Stimulated activated CD4-positive, alpha-beta T cell treated with anti-CD3 and anti-CD28 coated beads, Interleukin-4, amount 100 ng/mL, for 24 hours (primary cell): Measurements from ENCODE around the gene SPECC1.
"Not testable (repeated sequence)": the region's sequence is repeated elsewhere in the genome, so short reads cannot be mapped to it uniquely, and the experiment has no call there.

Experiments used
- DNase-seq: peaks from one replicate; pipeline ENCODE4 v3.0.0-alpha.2; 2020

SPECC1 gene

DNA sequence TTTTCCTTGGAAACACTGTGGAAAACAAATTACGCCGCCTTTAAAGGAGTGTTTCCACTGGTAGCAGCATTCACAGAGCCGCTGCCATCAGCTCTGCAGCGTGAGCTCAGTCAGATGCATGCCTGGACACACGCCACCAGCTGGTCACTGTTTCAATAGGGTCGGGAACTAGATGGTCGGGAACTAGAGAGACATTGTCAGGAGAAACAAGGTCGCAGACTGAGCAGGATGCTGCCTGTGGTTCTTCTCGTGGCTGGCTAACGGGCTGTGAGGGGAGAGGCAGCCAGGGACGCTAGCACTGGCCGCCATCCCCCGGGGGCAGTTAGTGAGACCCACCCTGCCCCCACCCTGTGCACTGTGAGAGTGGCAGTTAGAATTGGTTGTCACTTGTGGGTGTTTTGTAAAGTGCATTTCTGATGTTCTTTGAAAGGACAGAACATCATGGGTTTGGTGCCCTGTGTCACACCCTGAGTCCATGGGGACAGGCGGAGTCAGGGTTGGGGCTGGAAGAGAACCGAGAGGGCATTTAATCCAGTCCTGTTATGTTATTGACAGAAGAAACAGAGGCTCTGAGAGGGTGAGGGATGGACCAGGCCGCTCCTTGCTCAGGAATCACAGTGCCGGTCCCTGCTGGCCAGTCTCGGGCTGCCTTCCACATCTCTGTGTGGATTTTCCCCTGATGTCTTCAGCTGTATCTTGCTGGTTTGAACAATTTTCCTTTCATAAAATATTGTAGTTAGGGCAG, 86.3 kb downstream of the SPECC1 start:
- no peak for DNase-seq

DNA sequence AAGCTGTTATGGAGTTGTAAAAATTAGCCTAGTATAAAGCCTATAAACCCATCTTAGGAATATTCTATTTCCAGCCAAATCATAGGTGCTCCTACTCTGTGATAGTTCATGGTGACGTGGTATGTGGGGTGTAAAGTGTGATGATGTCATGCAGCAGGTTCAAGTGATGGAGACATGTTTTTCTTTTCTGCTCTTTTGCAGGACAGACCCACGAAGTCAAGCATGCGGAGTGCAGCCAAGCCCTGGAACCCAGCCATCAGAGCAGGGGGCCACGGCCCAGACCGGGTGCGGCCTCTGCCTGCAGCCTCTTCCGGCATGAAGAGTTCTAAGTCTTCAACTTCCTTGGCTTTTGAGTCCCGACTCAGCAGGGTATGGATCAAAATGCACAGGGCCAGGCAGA, 87.3 kb downstream of the SPECC1 start:
- no peak for DNase-seq

DNA sequence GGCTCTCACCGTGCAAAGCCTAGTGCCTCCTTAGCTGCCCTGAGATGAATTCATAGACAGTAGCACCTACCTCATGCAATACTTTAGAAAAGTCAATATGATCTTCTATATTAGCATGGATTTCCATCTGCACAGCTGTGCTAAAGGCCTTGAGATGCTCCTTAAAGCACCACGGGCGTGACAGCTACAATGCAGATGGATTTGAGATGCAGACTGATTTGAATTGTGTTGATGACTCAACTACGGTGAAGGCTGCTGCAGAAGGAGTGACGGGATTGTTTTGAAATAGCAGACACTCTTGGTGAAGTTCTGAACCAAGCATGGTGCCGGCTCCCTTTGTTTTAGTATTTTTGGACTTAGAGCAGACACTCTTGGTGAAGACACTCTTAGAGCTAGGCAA, 88.2 kb downstream of the SPECC1 start:
- no peak for DNase-seq

DNA sequence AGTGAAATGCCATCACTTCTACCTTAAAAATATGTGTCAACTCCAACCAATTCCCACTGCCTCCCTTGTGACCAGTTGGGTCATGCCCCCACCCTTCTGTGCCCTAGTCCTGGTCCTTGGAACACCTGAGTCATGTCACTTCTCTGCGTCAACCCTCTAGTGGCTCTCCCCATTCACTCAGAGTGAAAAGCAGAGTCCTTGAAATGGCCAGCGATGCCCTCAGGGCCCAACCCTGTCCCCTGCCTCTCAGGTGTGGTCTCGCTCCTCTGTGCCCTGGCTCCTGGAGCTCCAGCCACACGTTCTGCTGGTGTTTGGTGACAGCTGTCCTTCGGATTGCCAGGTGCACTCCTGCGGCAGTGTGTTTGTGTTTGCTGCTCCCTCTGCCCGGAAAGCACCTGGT, 89.2 kb downstream of the SPECC1 start:
- no peak for DNase-seq

DNA sequence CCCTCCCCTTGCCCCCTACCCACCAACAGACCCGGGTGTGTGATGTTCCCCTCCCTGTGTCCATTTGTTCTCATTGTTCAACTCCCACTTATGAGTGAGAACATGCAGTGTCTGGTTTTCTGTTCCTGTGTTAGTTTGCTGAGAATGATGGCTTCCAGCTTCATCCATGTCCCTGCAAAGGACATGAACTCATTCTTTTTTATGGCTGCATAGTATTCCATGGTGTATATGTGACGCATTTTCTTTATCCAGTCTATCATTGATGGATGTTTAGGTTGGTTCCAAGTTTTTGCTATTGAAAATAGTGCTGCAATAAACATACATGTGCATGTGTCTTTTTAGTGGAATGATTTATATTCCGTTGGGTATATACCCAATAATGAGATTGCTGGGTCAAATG, 91.6 kb downstream of the SPECC1 start:
- DNase-seq: not testable (repeated sequence)

DNA sequence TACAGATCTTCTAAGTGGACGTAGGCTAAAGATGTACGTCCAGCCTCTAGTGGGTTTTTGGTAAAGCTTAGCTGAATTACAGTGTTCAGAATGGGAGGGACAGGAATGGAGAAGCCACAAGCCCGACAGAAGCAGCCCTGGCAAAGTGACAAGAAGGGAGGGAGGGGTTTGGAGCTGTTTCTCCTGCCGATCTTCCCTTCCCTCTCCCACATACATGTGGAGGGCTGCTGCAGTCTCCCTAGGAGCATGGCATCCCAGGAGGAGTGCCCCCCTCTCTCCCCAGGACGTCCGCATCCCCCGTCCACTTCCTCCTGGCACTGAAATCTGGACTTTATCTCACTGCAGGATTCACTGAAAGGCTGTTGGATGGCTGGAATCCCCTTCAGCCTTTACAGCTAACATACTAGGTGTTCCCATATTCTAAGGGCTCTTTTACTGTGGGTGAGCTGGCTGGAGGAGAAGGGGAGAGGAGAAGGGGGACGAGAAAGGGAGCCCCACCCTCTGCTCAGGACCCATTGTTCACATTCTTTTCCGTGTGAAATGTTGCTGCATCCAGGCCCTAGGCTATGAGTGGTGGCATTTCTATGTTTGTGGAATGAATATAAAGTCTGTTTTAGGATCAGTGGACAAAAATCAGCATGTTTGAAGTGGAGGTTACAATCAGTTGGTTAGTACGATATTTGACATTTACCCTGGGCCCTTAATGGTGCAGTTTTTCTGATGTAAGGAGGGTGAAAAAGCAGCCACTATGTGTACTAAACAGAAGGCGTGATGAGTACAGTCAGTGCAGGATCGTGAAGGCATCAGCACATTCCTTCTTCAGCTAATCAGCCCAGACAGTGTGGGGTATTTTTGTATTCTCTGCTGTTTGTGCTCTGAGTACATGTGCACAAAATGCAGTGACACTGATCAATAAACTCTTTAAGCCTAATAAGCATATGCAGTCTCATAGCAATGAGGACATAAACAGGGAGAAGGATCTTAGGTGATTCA, 94.6 kb downstream of the SPECC1 start:
- no peak for DNase-seq

DNA sequence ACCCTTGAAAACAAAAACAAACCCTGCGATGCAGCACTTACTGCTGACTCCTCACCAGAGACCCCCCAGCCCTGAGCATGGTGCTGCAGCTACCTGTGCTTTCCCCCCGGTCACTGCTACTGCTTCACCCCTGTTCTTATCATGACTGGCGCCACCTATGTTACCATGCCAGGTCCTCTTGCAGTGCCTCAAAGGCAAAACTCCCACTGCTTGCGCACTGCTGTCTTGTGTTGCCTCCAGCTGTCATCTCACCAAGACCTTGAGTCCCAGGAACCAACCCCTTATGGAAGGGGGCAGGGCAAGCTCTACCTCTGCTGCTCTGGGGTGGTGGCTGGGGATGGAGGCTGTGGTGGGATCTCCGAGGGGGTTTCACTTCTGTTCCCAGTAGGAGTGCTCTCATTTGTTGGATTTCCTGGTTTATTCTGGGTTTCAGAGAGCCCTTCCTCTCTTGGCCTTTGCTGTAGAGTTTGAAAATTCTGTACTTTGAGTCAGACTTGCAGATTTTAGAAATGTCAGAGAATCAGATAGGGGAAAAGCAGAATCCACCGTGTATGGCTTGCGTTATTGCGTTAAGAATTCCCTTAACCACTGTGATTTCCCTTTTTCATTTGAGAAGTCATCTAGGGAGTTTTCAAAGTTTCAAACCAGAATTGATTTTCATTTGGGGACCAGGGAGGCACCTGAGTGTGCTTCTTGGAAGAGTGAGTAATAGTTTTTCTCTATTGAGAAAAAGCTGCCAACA, 96.6 kb downstream of the SPECC1 start:
- no peak for DNase-seq

DNA sequence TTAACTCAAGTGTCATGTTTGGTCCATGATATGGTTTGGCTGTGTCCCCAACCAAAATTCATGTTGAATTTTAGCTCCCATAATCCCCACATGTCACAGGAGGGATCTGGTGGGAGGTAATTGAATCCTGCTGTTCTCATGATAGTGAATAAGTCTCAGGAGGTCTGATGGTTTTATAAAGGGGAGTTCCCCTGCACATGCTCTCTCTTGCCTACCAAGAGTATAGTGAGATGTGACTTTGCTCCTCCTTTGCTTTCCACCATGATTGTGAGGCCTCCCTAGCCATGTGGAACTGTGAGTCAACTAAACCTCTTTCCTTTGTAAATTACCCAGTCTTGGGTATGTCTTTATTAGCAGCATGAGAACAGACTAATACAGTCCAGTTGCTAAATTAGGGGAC, 97.3 kb downstream of the SPECC1 start:
- DNase-seq: not testable (repeated sequence)

DNA sequence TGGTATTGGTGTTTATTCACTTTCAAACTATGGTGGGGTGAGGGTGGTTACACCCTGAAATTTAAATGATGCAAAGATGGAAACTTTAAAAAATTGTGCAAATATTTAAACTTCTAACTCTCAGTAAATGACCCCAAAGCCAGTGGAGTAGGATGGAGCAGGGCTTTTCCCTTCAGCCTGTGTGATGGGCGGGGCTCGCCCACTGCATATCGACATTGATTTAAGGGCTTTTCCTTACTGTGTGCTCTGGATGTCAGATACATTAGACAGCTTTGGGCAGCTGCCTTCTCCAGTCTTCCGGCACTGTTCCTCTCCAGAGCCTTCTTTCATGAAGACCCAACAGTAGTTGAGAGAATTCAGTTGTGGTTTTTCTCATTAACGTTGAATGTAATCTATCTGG, 99.9 kb downstream of the SPECC1 start:
- DNase-seq: no peak

DNA sequence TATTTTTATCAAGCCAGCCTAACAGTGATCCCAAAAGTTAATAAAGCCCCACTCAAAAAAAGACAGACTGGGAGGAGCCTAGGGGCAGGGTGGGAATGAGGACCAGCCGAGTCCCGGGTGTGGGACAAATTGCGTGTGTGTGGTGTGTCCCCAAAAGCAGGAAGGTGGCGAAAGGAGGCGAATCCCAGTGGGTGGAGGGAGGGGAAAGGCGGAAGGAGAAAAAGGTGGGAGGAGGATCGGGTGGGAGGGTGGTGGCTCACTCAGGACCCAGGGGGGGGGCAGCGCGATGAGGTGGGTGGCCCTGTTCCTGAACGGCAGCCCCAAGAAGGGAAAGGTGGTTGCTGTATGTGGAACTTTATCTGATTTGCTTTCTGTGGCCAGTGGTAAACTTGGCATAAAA, 102.4 kb downstream of the SPECC1 start:
- no peak for DNase-seq

DNA sequence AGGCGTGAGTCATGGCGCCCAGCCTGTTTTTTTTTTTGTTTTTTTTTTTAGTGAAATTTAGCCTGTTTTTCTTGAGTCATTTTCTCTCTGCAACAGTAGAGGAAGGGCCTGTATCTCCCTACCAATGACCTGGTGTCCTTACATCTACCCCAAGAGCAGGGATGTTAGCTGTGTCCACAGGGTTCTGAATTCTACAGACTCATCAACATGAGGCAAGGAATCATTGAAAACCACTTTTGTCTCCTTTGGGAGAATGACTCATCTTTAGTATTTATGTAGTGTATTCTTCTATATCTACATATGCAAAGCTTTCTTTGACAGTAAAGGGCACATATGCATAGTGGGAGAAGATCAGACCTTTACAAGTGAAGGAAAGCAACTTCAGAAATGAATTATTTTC, 105.3 kb downstream of the SPECC1 start:
- DNase-seq: no peak

DNA sequence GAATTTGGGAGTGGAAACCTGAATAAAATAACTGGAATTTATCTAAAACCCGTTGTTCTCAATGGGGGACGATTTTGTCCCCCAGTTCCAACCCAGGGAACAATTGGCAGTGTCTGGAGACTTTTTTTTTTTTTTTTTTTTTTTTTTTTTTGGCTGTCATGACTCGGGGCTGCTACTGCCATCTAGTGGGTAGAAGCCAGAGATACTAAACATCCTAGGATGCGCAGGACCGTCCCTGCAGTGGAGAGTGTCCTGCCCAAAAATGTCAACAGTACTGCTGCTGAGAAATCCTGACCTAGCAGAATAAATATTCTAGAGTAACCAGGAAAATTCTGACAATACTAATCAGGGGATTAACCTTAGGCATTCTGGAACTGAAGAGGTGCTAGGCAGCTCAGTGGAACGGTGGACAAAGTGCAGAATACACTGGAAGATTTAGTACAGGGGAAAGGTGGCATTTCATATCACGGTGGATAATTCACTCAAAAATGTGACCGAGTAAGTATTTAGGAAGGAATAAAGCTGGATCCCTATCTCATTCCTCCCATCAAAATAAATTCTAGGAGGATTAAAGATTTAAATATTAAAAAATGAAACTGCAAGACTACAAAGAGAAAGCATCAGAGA, 107.6 kb downstream of the SPECC1 start:
- peak; percentile 65 for DNase-seq

DNA sequence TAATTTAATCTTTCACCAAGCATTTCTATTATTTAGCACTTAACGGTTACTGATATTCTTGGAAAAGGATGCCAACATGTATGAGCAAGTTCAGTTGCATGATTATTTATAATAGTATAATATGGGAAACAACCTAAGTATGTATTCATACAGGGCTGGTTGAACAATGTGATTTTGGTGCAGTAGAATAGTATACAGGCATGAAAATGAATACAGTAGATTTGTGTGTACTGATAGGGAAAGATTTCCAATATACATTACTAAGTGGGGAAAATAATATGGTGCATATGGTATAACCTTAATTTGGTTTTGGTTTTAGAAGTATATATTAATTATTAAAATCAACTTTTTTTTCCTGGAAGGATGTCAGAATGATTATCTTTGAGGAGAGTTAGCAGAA, 109.1 kb downstream of the SPECC1 start:
- no peak for DNase-seq

DNA sequence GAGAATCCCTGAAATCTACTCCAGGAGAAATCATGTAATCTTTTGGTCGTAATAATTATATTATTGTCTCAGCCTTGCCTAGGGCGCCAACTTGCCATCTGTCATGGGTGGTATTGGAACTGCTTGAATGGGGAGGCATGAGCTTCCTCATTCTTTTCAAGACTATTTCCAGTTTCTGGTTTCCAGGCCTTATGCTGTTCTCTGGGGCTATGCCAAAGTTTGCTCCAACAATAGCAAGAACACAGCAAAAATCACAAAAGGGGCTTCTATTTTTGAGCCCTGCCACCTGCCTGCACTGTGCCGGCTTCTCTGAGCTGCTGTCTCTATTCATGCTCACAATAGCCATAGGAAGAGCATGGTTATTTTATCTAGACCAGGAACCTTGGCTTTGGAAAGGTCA, 111.7 kb downstream of the SPECC1 start:
- no peak for DNase-seq

DNA sequence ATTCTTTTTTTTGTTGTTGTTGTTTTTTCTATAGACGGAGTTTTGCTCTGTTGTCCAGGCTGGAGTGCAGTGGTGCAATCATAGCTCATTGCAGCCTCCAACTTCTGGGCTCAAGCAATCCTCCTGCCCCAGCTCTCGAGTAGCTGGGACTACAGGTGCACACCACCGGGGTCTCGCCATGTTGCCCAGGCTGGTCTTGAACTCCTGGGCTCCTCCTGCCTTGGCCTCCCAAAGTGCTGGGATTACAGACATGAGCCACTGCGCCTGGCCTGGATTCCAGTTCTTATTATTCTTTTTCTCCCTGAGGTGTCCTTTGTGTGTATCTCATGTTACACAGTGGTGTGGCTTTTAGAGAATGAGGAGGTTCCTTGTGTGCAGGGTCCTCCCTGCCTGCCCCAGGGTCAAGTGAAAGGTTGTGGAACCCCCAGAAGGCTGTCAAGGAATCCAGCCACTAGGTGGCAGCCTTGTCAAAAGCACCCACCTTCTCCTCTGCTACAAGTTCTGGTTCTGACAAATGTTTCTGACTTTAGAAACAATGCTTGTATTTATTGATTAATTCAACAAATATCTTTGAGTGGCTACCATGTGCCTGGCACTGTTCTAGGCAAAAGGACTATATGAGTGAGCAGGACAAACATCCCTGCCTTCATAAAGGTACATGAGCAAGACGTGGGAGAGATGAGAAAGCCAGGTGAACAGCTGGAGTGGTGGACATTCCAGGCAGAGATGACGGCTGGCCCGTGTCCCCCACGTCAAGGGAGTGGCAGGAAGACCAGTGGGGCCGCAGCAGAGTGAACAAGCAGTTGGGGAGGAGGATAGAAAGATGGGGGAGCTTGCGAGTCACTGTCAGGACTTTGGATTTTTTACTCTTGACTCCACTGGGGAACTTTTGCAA, 112.4 kb downstream of the SPECC1 start:
- DNase-seq: peak; percentile 76

DNA sequence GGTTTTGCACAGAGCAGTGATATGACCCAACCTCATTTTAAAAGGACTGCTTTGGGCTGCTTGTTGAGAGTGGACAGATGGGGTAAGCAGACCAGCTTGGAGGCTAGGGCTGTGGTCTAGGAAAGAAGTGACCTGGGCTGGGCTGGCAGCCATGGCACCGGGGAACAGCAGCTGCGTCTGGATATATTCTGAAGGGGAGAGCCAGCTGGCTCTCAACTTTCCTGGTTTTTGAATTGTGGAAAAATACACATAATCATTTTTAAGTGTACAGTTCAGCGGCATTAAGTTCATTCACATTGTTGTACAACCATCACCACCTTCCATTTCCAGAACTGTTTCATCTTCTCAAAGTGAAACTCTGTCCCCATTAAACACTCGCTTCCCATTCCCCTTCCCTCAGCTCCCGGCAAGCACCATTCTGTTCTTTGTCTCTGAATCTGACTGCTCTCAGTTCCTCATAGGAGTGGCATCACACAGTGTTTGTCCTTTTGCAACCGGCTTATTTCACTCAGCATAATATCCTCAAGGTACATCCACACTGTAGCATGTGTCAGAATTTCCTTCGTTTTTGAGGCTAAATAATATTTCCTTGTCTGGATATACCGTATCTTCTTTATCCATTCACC, 113.2 kb downstream of the SPECC1 start:
- DNase-seq: no peak

DNA sequence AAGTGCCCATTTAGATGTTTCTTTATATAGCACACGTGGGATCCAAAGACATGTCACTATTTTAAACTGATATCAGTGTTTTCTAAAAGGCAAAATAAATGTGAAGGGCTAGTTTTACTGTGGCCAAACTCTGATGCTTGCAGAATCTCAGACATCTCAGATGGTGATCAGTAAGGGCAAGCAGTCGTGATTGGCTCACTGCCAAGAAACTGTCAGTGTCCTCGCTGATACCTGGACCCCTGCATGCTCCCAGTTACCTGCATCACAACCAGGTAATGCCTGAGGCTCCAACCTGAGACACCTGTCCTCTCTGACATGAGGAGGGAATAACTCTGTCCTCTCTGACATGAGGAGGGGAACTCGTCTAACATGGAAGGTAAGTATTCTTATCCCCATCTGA, 114.0 kb downstream of the SPECC1 start:
- DNase-seq: no peak

DNA sequence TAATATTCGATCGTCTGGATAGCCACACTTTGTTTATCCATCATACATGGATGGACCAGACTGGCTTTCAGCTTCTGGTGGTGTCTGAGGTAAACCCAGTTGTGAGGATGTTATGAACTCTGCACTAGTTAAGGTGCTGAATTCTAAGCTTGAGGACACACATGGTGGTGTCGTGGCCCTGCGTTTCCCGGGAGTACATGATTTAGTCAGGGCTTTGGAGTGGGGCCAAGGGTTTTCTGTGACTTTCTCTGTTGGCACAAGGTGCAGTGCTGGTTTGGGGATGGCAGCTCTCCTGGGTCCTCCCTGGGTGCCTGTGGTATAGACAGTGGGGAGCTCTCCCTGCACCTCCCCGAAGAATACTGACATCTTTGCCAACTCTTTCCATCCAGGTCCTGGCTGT, 116.6 kb downstream of the SPECC1 start:
- no peak for DNase-seq

DNA sequence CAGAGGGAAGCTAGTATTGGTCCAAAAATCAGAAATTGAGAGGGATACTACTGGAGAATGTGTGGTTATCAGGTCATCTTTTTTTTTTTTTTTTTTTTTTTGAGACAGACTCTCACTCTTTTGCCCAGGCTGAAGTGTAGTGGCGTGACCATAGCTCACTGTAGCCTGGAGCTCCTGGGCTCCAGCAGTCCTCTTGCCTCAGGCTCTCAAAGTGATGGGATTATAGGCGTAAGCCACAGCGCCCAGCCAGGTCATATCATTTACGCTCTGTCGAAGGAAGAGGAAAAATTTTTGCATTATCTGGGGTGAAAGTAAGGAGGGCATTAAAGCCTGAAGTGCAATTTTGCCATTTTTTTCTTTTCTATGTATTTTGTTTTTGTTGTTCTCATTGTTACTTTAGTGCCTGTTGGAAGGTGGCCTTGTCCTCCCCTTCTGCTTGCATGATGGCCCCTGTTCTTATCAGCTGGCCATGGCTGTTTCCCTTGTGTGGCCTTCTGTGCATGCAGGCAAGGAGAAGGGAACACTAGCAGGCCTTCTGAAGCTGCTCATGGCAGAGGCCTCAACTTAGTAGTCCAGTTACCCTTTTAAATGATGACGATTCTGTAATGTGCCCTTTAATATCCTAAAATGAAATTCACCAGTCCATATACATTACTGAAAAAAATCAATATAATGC, 118.3 kb downstream of the SPECC1 start:
- no peak for DNase-seq

DNA sequence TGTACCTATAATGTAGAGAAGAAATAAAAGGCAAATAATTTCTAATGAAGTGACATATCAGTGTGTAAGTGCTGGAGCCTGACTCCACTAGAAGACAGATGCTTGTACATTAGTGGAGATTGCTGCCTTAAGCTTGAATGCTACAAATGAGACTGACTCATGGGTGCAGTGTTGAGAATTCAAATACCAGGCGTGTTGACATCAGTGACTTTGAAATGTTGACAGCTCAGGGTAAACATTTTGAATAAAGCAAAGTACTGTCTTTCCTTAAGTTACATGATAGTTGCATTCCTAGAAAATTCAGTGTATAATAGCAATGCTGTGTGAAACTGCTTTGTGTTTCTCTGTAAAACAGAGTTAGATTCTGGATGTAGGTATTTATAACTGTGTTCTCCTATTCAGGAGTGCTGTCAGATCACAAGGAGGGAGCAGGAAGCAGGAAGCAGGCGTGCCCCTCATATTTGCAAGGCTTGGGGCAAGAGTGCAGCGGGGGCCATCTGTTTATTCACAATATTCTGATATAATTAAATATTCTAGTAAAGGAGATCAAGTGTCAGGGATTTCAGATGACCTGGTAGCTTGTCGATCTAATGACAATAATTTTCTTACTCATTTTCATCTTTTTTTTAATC, 119.0 kb downstream of the SPECC1 start:
- DNase-seq: no peak
